SU-DHL-6 (cell line): ENCODE data around the gene BCKDHB.

ENCODE experiments used
- H2AFZ ChIP-seq: fragments of 200-600 bp; sonication (generic); 2 replicates; pipeline ENCODE4 v1.6.1; 2014; ENCODE audit warnings: low read depth, mild to moderate bottlenecking, moderate library complexity, mixed read lengths, antibody characterized with exemption, low read length; ENCODE audit not compliant: severe bottlenecking
- H3F3A ChIP-seq: fragments of 200-600 bp; shearing (Covaris generic); 2 replicates; pipeline ENCODE4 v1.6.0; 2016; ENCODE audit warnings: antibody characterized with exemption, mild to moderate bottlenecking; ENCODE audit not compliant: insufficient read depth
- H3K27ac ChIP-seq: fragments of 200-600 bp; sonication (generic); 2 replicates; pipeline ENCODE4 v1.5.1; 2016; ENCODE audit warnings: low read depth, mild to moderate bottlenecking, low read length, moderate library complexity, mixed read lengths
- H3K27me3 ChIP-seq: fragments of 200-600 bp; sonication (generic), shearing (Covaris generic); 2 replicates; pipeline ENCODE4 v1.6.0; 2014; ENCODE audit warnings: mild to moderate bottlenecking, low read length
- H3K36me3 ChIP-seq: fragments of 200-600 bp; sonication (generic); 2 replicates; pipeline ENCODE4 v1.6.1; 2014; ENCODE audit warnings: mild to moderate bottlenecking, low read length, mixed read lengths
- H3K4me2 ChIP-seq: fragments of 300-600, 200-600 bp; shearing (Covaris generic), sonication (generic); 2 replicates; pipeline ENCODE4 v1.6.0; 2014; ENCODE audit warnings: low read length, low read depth, mild to moderate bottlenecking; ENCODE audit not compliant: poor library complexity, severe bottlenecking
- H3K4me3 ChIP-seq: fragments of 200-600 bp; sonication (generic); 2 replicates; pipeline ENCODE4 v1.5.1; 2014; ENCODE audit warnings: antibody characterized with exemption, low read length, mild to moderate bottlenecking, mixed read lengths; ENCODE audit not compliant: insufficient read depth, poor library complexity, severe bottlenecking
- H3K79me2 ChIP-seq: fragments of 200-600 bp; sonication (generic); 2 replicates; pipeline ENCODE4 v1.6.1; 2014; ENCODE audit warnings: mild to moderate bottlenecking, low read length, moderate library complexity; ENCODE audit not compliant: insufficient read depth
- H3K9ac ChIP-seq: fragments of 200-600 bp; sonication (generic); 2 replicates; pipeline ENCODE4 v1.7.0; 2014; ENCODE audit warnings: mild to moderate bottlenecking, low read length
- H3K9me2 ChIP-seq: fragments of 200-600 bp; sonication (generic); replicated peaks from 2 replicates; pipeline ENCODE4 v1.6.1; 2014; ENCODE audit warnings: low read length; ENCODE audit not compliant: insufficient read depth
- H3K9me3 ChIP-seq: fragments of 200-600 bp; sonication (generic); 2 replicates; pipeline ENCODE4 v1.6.1; 2014; ENCODE audit warnings: low read length, mixed read lengths; ENCODE audit not compliant: insufficient read depth
- H4K20me1 ChIP-seq: fragments of 200-600 bp; sonication (generic); 2 replicates; pipeline ENCODE4 v1.6.1; 2014; ENCODE audit warnings: low read depth, mild to moderate bottlenecking, antibody characterized with exemption, low read length, moderate library complexity, mixed read lengths
- CTCF ChIP-seq: fragments of 200-600 bp; sonication (generic); IDR thresholded peaks from one replicate; pipeline ENCODE4 v1.5.1; 2017; ENCODE audit warnings: antibody characterized with exemption, mild to moderate bottlenecking, low read length, moderate library complexity; ENCODE audit not compliant: insufficient read depth, poor library complexity, severe bottlenecking
- EZH2phosphoT487 ChIP-seq: fragments of 200-600 bp; sonication (generic), shearing (Covaris generic); conservative IDR thresholded peaks from 2 replicates; pipeline ENCODE4 v1.6.1; 2018; ENCODE audit warnings: mild to moderate bottlenecking, antibody characterized with exemption, low read length, moderate library complexity, mixed read lengths

The BCKDHB gene

GRCh38 chr6:80186082-80186481 lies 79.6 kb downstream of the BCKDHB start:
- H3K27ac ChIP-seq: no peak overlapping the region
- H3K9me2 ChIP-seq: no peaks in the 10 kb centered on the region
- no peaks in the 10 kb centered on the region for H4K20me1 ChIP-seq
- no peaks in the 10 kb centered on the region for H3K9me3 ChIP-seq
- H3F3A ChIP-seq: no peaks in the 10 kb centered on the region
- no peak overlapping the region for H3K9ac ChIP-seq
- H3K27me3 ChIP-seq: no peaks in the 10 kb centered on the region
- no peaks in the 10 kb centered on the region for H3K79me2 ChIP-seq
- no peak overlapping the region for H3K4me2 ChIP-seq
- H3K4me3 ChIP-seq: no peak overlapping the region
- no peak for TF ChIP-seq CTCF
- no peak for TF ChIP-seq EZH2phosphoT487
- H3K36me3 ChIP-seq: no peaks in the 10 kb centered on the region
- H2AFZ ChIP-seq: no peak overlapping the region

GRCh38 chr6:80196906-80197305 lies 90.4 kb downstream of the BCKDHB start:
- Histone ChIP-seq H2AFZ (no peak overlapping the region), H3K27me3 (no peaks in the 10 kb centered on the region), H3K9me3 (no peaks in the 10 kb centered on the region), H3K27ac (no peak overlapping the region), H3K4me2 (no peak overlapping the region), H3K4me3 (no peak overlapping the region), H3K9ac (no peak overlapping the region), H3K9me2 (no peaks in the 10 kb centered on the region), H3K79me2 (no peaks in the 10 kb centered on the region), H4K20me1 (no peaks in the 10 kb centered on the region), H3K36me3 (no peaks in the 10 kb centered on the region), H3F3A (no peaks in the 10 kb centered on the region)
- no peak for TF ChIP-seq EZH2phosphoT487
- no peak for TF ChIP-seq CTCF

- Histone ChIP-seq H3K36me3 (no peaks in the 10 kb centered on the region), H3F3A (no peaks in the 10 kb centered on the region), H3K4me2 (no peak overlapping the region), H2AFZ (no peak overlapping the region), H3K9ac (no peak overlapping the region), H3K9me3 (no peaks in the 10 kb centered on the region), H4K20me1 (no peaks in the 10 kb centered on the region), H3K27me3 (no peaks in the 10 kb centered on the region), H3K9me2 (no peaks in the 10 kb centered on the region), H3K4me3 (no peak overlapping the region), H3K79me2 (no peaks in the 10 kb centered on the region), H3K27ac (no peak overlapping the region)
- TF ChIP-seq EZH2phosphoT487: no peak
- TF ChIP-seq CTCF: no peak
These were observed 91.0 kb downstream of the BCKDHB start for GRCh38 chr6:80197474-80197873.
